ENCODE measurements around the gene ASTN2. TPM values are rescaled to one million over a fixed set of nuclear protein-coding genes. Genes with fewer than 3 reads are reported as not detected.

ASTN2 gene
- total RNA-seq, 1 donor from 2014 or later: 29.0 TPM

- H3K27ac Mint-ChIP-seq: no peak overlapping the region
- no peaks in the 10 kb centered on the region for H3K36me3 Mint-ChIP-seq (ENCODE audit: insufficient read depth)
- no peak for DNase-seq (ENCODE audit: low spot score, unreplicated experiment)
- no peak overlapping the region for H3K4me3 Mint-ChIP-seq (ENCODE audit: low read depth)
- no peaks in the 10 kb centered on the region for H3K4me1 Mint-ChIP-seq (ENCODE audit: low read depth)
- H3K9me3 Mint-ChIP-seq (ENCODE audit: low read depth): no peaks in the 10 kb centered on the region
- H3K27me3 Mint-ChIP-seq: no peaks in the 10 kb centered on the region
- no peak for TF ChIP-seq CTCF (IDR thresholded peaks at IDR 0.05; ENCODE audit: unreplicated experiment)
Measured at GRCh38 chr9:116387934-116388698, 1026.7 kb downstream of the ASTN2 start.

- no peaks in the 10 kb centered on the region for H3K36me3 Mint-ChIP-seq (ENCODE audit: insufficient read depth)
- no peaks in the 10 kb centered on the region for H3K9me3 Mint-ChIP-seq (ENCODE audit: low read depth)
- DNase-seq (ENCODE audit: low spot score, unreplicated experiment): no peak
Measured at GRCh38 chr9:116383936-116384335, 1030.9 kb downstream of the ASTN2 start.

GRCh38 chr9:116383133-116383532 lies 1031.7 kb downstream of the ASTN2 start:
- no peaks in the 10 kb centered on the region for H3K36me3 Mint-ChIP-seq (ENCODE audit: insufficient read depth)
- no peak overlapping the region for H3K4me3 Mint-ChIP-seq (ENCODE audit: low read depth)
- no peaks in the 10 kb centered on the region for H3K27me3 Mint-ChIP-seq
- H3K9me3 Mint-ChIP-seq (ENCODE audit: low read depth): no peaks in the 10 kb centered on the region
- TF ChIP-seq CTCF (IDR thresholded peaks at IDR 0.05; ENCODE audit: unreplicated experiment): no peak
- no peak for DNase-seq (ENCODE audit: low spot score, unreplicated experiment)
- no peaks in the 10 kb centered on the region for H3K4me1 Mint-ChIP-seq (ENCODE audit: low read depth)
- H3K27ac Mint-ChIP-seq: no peak overlapping the region

More at GRCh38 chr9:116383936-116384335, 1030.9 kb downstream of the ASTN2 start:
- Mint-ChIP-seq H3K4me3 (ENCODE audit: low read depth) (no peak overlapping the region), H3K4me1 (ENCODE audit: low read depth) (no peaks in the 10 kb centered on the region), H3K27me3 (no peaks in the 10 kb centered on the region), H3K27ac (no peak overlapping the region)
- no peak for TF ChIP-seq CTCF (IDR thresholded peaks at IDR 0.05; ENCODE audit: unreplicated experiment)

GRCh38 chr9:116382053-116382452 lies 1032.8 kb downstream of the ASTN2 start:
- no peak overlapping the region for H3K4me3 Mint-ChIP-seq (ENCODE audit: low read depth)
- H3K4me1 Mint-ChIP-seq (ENCODE audit: low read depth): no peaks in the 10 kb centered on the region
- H3K27ac Mint-ChIP-seq: no peak overlapping the region
- TF ChIP-seq CTCF (IDR thresholded peaks at IDR 0.05; ENCODE audit: unreplicated experiment): no peak
- no peaks in the 10 kb centered on the region for H3K36me3 Mint-ChIP-seq (ENCODE audit: insufficient read depth)
- no peaks in the 10 kb centered on the region for H3K27me3 Mint-ChIP-seq
- no peaks in the 10 kb centered on the region for H3K9me3 Mint-ChIP-seq (ENCODE audit: low read depth)
- no peak for DNase-seq (ENCODE audit: low spot score, unreplicated experiment)

GRCh38 chr9:116381350-116381749 lies 1033.5 kb downstream of the ASTN2 start:
- DNase-seq (ENCODE audit: low spot score, unreplicated experiment): no peak
- no peaks in the 10 kb centered on the region for H3K36me3 Mint-ChIP-seq (ENCODE audit: insufficient read depth)
- H3K4me3 Mint-ChIP-seq (ENCODE audit: low read depth): no peak overlapping the region
- no peak overlapping the region for H3K27ac Mint-ChIP-seq
- H3K9me3 Mint-ChIP-seq (ENCODE audit: low read depth): no peaks in the 10 kb centered on the region
- no peaks in the 10 kb centered on the region for H3K4me1 Mint-ChIP-seq (ENCODE audit: low read depth)
- H3K27me3 Mint-ChIP-seq: no peaks in the 10 kb centered on the region
- TF ChIP-seq CTCF (IDR thresholded peaks at IDR 0.05; ENCODE audit: unreplicated experiment): no peak

All from progenitor cell of endocrine pancreas (in vitro differentiated cells).